ENCODE results near the gene DAZAP1. TPM values are rescaled to one million over a fixed set of nuclear protein-coding genes. Genes with fewer than 3 reads are reported as not detected.
"Not testable (repeated sequence)": the region's sequence is repeated elsewhere in the genome, so short reads cannot be mapped to it uniquely, and the experiment has no call there.

DAZAP1 gene
- polyA plus RNA-seq, 12 donors: 53.6 to 125 (median 62.2) TPM; not detected in 1

GRCh38 chr19:1438035-1438932 lies 30.9 kb downstream of the DAZAP1 start, which contains the start of gene RPS15:
Gene RPS15, plus strand, starts transcription at chr19:1438396. Its CDS starts 30 bp downstream, at chr19:1438426.
- peak; percentile 98 for DNase-seq

GRCh38 chr19:1438933-1439354 lies 31.6 kb downstream of the DAZAP1 start:
- no peak for DNase-seq

- DNase-seq: not testable (repeated sequence)
Observed at GRCh38 chr19:1439525-1440417, 32.4 kb downstream of the DAZAP1 start.

GRCh38 chr19:1440418-1440801 lies 33.0 kb downstream of the DAZAP1 start:
- no peak for DNase-seq

GRCh38 chr19:1441022-1441426 lies 33.6 kb downstream of the DAZAP1 start:
- DNase-seq: no peak

- DNase-seq: no peak
Observed at GRCh38 chr19:1441677-1442438, 34.5 kb downstream of the DAZAP1 start.

GRCh38 chr19:1445185-1445931 lies 38.0 kb downstream of the DAZAP1 start:
- DNase-seq: peak; percentile 57

GRCh38 chr19:1445932-1446712 lies 38.7 kb downstream of the DAZAP1 start:
- DNase-seq: no peak

- no peak for DNase-seq
Observed at GRCh38 chr19:1446713-1447481, 39.5 kb downstream of the DAZAP1 start.

GRCh38 chr19:1447504-1447903 lies 40.1 kb downstream of the DAZAP1 start:
- no peak for DNase-seq

- no peak for DNase-seq
Observed at GRCh38 chr19:1447944-1448343, 40.6 kb downstream of the DAZAP1 start.

- no peak for DNase-seq
Observed at GRCh38 chr19:1449467-1450442, 42.4 kb downstream of the DAZAP1 start, which contains the start of gene APC2. Gene APC2, plus strand, starts transcription at chr19:1450121. Its CDS starts 2,881 bp downstream, at chr19:1453002.

GRCh38 chr19:1450735-1451731 lies 43.6 kb downstream of the DAZAP1 start:
- DNase-seq: no peak

- DNase-seq: no peak
Observed at GRCh38 chr19:1451916-1452801, 44.8 kb downstream of the DAZAP1 start.

- DNase-seq: no peak
Observed at GRCh38 chr19:1452802-1453524, 45.6 kb downstream of the DAZAP1 start.
